Measurements from ENCODE around the gene MACROD2. TPM values are rescaled to one million over a fixed set of nuclear protein-coding genes. Genes with fewer than 3 reads are reported as not detected.

MACROD2 gene
- total and polyA plus RNA-seq, 4 donors = 0.66 to 10.5 (median 3.3) TPM

DNA sequence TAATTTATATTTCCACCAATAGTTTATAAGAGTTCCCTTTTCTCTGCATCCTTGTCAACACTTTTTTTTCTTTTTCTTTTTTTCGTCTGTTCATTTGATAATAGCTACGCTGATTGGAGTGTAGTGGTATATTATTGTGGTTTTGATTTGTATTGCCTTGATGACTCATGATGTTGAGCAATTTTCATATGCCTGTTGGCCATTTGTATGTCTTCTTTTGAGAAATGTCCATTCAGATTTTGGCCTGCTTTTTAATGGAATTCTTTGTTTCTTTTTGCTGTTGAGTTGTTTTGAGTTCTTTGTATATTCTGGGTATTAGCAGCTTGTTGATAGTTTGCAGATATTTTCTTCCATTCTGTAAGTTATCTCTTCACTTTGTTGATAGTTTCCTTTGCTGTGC, 1804.6 kb downstream of the MACROD2 start:
- no peak overlapping the region for H3K27ac ChIP-seq (ENCODE audit: low read depth in 1 of 2, low read length in 2 of 2)
- H3K27me3 ChIP-seq (ENCODE audit: control insufficient read depth in 4 of 4, insufficient read depth in 4 of 4, low read length in 3 of 4) = no peaks in the 10 kb centered on the region
- H3K4me1 ChIP-seq (ENCODE audit: control insufficient read depth in 4 of 4, insufficient read depth in 4 of 4, low read length in 3 of 4) = no peaks in the 10 kb centered on the region
- WGBS = 80% methylated on average over 2 of the region's 2 CpGs
- H3K36me3 ChIP-seq (ENCODE audit: control insufficient read depth in 4 of 4, insufficient read depth in 3 of 4, low read depth in 1 of 4, low read length in 3 of 4) = no peaks in the 10 kb centered on the region
- TF ChIP-seq HNF4A (conservative IDR thresholded peaks at IDR 0.05) = no peak
- no peak for TF ChIP-seq GABPA (IDR thresholded peaks at IDR 0.05 in 1 of 2, conservative IDR thresholded peaks at IDR 0.05 in 1 of 2)
- TF ChIP-seq SP1 (IDR thresholded peaks at IDR 0.05) = no peak
- no peak for TF ChIP-seq EGR1 (IDR thresholded peaks at IDR 0.05; ENCODE audit: low read depth in 2 of 2)
- TF ChIP-seq RAD21 (IDR thresholded peaks at IDR 0.05) = no peak
- no peak for TF ChIP-seq NR2F2 (IDR thresholded peaks at IDR 0.05)
- TF ChIP-seq FOXA1 (IDR thresholded peaks at IDR 0.05) = no peak
- no peak for TF ChIP-seq RXRA (IDR thresholded peaks at IDR 0.05)
- TF ChIP-seq, protein P1, sequence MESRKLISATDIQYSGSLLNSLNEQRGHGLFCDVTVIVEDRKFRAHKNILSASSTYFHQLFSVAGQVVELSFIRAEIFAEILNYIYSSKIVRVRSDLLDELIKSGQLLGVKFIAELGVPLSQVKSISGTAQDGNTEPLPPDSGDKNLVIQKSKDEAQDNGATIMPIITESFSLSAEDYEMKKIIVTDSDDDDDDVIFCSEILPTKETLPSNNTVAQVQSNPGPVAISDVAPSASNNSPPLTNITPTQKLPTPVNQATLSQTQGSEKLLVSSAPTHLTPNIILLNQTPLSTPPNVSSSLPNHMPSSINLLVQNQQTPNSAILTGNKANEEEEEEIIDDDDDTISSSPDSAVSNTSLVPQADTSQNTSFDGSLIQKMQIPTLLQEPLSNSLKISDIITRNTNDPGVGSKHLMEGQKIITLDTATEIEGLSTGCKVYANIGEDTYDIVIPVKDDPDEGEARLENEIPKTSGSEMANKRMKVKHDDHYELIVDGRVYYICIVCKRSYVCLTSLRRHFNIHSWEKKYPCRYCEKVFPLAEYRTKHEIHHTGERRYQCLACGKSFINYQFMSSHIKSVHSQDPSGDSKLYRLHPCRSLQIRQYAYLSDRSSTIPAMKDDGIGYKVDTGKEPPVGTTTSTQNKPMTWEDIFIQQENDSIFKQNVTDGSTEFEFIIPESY (IDR thresholded peaks at IDR 0.05) = no peak
- TF ChIP-seq, protein P2, sequence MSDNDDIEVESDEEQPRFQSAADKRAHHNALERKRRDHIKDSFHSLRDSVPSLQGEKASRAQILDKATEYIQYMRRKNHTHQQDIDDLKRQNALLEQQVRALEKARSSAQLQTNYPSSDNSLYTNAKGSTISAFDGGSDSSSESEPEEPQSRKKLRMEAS (IDR thresholded peaks at IDR 0.05) = no peak
- no peak for TF ChIP-seq TAF1 (conservative IDR thresholded peaks at IDR 0.05)
- TF ChIP-seq HNF4G (IDR thresholded peaks at IDR 0.05) = no peak
- TF ChIP-seq, protein P3, sequence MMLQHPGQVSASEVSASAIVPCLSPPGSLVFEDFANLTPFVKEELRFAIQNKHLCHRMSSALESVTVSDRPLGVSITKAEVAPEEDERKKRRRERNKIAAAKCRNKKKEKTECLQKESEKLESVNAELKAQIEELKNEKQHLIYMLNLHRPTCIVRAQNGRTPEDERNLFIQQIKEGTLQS (IDR thresholded peaks at IDR 0.05) = no peak
- no peak for DNase-seq (ENCODE audit: low spot score)
- no peak overlapping the region for H3K9ac ChIP-seq (ENCODE audit: low read depth in 1 of 2, low read length in 2 of 2)
- H3K4me3 ChIP-seq (ENCODE audit: low read depth in 1 of 3, low read length in 3 of 3) = no peak overlapping the region
- no peaks in the 10 kb centered on the region for H3K9me3 ChIP-seq (ENCODE audit: control insufficient read depth in 4 of 4, low read length in 3 of 4)

DNA sequence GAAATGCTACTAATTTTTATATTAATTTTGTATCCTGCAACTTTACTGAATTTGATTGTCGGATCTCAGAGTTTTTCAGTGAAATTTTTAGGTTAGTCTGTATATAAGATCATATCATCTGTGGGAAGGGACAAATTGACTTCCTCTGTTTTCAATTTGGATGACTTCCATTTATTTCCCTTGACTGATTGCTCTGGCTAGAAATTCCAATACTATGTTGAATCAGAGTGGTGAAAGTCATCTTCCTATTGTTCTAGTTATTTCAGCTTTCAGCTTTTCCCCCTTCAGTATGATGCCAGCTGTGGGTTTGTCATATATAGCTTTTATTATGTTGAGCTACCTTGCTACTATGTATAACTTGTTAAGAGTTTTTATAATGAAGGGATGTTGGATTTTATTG, 1806.7 kb downstream of the MACROD2 start:
- H3K9ac ChIP-seq (ENCODE audit: low read depth in 1 of 2, low read length in 2 of 2) = no peak overlapping the region
- H3K27me3 ChIP-seq (ENCODE audit: control insufficient read depth in 4 of 4, insufficient read depth in 4 of 4, low read length in 3 of 4) = no peaks in the 10 kb centered on the region
- 92% methylated on average over 1 of the region's 1 CpG for WGBS
- no peaks in the 10 kb centered on the region for H3K9me3 ChIP-seq (ENCODE audit: control insufficient read depth in 4 of 4, low read length in 3 of 4)
- DNase-seq (ENCODE audit: low spot score) = no peak
- H3K4me1 ChIP-seq (ENCODE audit: control insufficient read depth in 4 of 4, insufficient read depth in 4 of 4, low read length in 3 of 4) = no peaks in the 10 kb centered on the region
- H3K27ac ChIP-seq (ENCODE audit: low read depth in 1 of 2, low read length in 2 of 2) = no peak overlapping the region
- no peak for TF ChIP-seq RXRA (IDR thresholded peaks at IDR 0.05)
- no peak for TF ChIP-seq SP1 (IDR thresholded peaks at IDR 0.05)
- TF ChIP-seq, protein P1 (IDR thresholded peaks at IDR 0.05) = no peak
- no peak for TF ChIP-seq GABPA (IDR thresholded peaks at IDR 0.05 in 1 of 2, conservative IDR thresholded peaks at IDR 0.05 in 1 of 2)
- TF ChIP-seq, protein P2 (IDR thresholded peaks at IDR 0.05) = no peak
- TF ChIP-seq EGR1 (IDR thresholded peaks at IDR 0.05; ENCODE audit: low read depth in 2 of 2) = no peak
- TF ChIP-seq, protein P4, sequence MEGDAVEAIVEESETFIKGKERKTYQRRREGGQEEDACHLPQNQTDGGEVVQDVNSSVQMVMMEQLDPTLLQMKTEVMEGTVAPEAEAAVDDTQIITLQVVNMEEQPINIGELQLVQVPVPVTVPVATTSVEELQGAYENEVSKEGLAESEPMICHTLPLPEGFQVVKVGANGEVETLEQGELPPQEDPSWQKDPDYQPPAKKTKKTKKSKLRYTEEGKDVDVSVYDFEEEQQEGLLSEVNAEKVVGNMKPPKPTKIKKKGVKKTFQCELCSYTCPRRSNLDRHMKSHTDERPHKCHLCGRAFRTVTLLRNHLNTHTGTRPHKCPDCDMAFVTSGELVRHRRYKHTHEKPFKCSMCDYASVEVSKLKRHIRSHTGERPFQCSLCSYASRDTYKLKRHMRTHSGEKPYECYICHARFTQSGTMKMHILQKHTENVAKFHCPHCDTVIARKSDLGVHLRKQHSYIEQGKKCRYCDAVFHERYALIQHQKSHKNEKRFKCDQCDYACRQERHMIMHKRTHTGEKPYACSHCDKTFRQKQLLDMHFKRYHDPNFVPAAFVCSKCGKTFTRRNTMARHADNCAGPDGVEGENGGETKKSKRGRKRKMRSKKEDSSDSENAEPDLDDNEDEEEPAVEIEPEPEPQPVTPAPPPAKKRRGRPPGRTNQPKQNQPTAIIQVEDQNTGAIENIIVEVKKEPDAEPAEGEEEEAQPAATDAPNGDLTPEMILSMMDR (IDR thresholded peaks at IDR 0.05; ENCODE audit: low read depth, low read length, missing input control) = no peak
- no peak for TF ChIP-seq HNF4A (conservative IDR thresholded peaks at IDR 0.05)
- TF ChIP-seq, protein P5, sequence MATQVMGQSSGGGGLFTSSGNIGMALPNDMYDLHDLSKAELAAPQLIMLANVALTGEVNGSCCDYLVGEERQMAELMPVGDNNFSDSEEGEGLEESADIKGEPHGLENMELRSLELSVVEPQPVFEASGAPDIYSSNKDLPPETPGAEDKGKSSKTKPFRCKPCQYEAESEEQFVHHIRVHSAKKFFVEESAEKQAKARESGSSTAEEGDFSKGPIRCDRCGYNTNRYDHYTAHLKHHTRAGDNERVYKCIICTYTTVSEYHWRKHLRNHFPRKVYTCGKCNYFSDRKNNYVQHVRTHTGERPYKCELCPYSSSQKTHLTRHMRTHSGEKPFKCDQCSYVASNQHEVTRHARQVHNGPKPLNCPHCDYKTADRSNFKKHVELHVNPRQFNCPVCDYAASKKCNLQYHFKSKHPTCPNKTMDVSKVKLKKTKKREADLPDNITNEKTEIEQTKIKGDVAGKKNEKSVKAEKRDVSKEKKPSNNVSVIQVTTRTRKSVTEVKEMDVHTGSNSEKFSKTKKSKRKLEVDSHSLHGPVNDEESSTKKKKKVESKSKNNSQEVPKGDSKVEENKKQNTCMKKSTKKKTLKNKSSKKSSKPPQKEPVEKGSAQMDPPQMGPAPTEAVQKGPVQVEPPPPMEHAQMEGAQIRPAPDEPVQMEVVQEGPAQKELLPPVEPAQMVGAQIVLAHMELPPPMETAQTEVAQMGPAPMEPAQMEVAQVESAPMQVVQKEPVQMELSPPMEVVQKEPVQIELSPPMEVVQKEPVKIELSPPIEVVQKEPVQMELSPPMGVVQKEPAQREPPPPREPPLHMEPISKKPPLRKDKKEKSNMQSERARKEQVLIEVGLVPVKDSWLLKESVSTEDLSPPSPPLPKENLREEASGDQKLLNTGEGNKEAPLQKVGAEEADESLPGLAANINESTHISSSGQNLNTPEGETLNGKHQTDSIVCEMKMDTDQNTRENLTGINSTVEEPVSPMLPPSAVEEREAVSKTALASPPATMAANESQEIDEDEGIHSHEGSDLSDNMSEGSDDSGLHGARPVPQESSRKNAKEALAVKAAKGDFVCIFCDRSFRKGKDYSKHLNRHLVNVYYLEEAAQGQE (IDR thresholded peaks at IDR 0.05) = no peak
- TF ChIP-seq YY1 (IDR thresholded peaks at IDR 0.05) = no peak
- no peak for TF ChIP-seq HNF4G (IDR thresholded peaks at IDR 0.05)
- no peak for TF ChIP-seq NR2F2 (IDR thresholded peaks at IDR 0.05)
- no peak for TF ChIP-seq FOXA2 (IDR thresholded peaks at IDR 0.05)
- TF ChIP-seq, protein P3 (IDR thresholded peaks at IDR 0.05) = no peak
- no peak for TF ChIP-seq RAD21 (IDR thresholded peaks at IDR 0.05)
- no peak for TF ChIP-seq TAF1 (conservative IDR thresholded peaks at IDR 0.05)
- no peak for TF ChIP-seq JUND (IDR thresholded peaks at IDR 0.05)
- TF ChIP-seq FOXA1 (IDR thresholded peaks at IDR 0.05) = no peak
- H3K36me3 ChIP-seq (ENCODE audit: control insufficient read depth in 4 of 4, insufficient read depth in 3 of 4, low read depth in 1 of 4, low read length in 3 of 4) = no peaks in the 10 kb centered on the region
- H3K4me3 ChIP-seq (ENCODE audit: low read depth in 1 of 3, low read length in 3 of 3) = no peak overlapping the region

All from liver (tissue), 9 donors.